Kidney capillary endothelial cell (primary cell): Measurements from ENCODE around the gene DCLK3.

Experiments used
- DNase-seq: peaks from one replicate; pipeline ENCODE4 v3.0.0-alpha.2; 2018; ENCODE audit warnings: low spot score

The DCLK3 gene, protein sequence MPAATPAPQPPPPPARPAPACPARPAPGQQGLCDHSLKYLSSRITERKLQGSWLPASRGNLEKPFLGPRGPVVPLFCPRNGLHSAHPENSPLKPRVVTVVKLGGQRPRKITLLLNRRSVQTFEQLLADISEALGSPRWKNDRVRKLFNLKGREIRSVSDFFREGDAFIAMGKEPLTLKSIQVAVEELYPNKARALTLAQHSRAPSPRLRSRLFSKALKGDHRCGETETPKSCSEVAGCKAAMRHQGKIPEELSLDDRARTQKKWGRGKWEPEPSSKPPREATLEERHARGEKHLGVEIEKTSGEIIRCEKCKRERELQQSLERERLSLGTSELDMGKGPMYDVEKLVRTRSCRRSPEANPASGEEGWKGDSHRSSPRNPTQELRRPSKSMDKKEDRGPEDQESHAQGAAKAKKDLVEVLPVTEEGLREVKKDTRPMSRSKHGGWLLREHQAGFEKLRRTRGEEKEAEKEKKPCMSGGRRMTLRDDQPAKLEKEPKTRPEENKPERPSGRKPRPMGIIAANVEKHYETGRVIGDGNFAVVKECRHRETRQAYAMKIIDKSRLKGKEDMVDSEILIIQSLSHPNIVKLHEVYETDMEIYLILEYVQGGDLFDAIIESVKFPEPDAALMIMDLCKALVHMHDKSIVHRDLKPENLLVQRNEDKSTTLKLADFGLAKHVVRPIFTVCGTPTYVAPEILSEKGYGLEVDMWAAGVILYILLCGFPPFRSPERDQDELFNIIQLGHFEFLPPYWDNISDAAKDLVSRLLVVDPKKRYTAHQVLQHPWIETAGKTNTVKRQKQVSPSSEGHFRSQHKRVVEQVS

DNA sequence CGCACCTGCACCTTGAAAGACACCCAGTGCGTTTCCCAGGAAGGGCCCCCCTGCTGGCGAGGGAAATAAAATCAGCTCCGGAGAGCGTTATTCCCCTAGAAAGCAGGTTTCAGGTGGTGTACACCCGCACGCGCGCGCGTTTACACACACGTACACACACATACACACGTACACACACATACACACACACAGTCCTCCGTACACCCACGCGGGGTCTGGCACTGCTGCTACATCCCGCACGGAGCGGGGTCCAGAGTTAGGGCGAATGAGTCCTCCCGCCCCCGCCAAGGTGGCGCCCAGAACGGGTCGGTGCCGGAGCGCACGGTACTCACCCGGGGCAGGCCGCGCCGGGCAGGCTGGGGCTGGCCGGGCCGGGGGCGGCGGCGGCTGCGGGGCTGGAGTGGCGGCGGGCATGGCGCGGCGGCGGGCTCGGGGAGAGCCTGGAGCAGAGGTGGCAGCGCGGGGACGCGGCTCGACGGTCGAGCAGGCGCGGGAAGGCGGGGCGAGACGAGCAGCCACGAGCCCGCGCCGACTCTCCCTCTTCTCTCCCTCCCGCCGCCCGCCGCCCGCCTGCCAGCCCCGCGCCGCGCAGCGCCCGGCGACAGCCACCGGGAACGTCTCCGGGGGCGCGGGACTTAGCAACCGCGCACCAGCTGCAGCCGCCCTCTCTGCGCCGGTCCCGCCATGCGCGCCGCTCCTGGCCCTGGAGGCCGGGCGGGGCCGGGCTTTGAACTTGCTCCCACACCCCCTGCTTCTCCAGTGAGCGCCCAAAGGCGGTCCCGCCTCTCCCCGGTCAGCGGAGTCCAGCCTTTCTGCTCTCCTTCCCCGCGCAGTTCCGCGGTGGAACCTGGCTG is at the start of gene DCLK3:
TSS of gene DCLK3 (minus strand) at position 704 of the 854 bp plus-strand sequence. CDS start at position 414, 290 bp downstream.
- DNase-seq = no peak

DNA sequence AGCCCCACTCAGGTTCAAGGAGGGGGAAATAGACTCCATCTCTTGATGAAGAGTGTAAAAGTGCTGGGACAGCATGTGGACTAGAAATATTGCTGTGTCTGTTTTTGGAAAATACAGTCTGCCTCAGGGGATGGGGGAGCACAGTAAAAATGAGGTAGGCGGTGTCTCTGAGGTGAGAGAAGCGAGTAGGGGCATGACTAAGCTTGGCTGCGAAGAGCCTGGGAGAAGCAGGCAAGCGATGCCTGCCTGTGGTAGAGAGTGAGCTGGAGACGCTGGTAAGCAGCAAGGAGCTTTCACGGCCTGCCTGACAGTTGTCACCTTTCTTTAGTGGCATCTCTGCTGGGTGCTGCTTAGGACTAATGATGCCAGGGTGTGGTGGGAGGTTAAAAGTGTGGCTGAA is 49.0 kb upstream of the DCLK3 start:
- no peak for DNase-seq

GRCh38 chr3:36812240-36812639 is 47.9 kb upstream of the DCLK3 start:
- no peak for DNase-seq

GRCh38 chr3:36811768-36812167 is 47.4 kb upstream of the DCLK3 start:
- DNase-seq = no peak

DNA sequence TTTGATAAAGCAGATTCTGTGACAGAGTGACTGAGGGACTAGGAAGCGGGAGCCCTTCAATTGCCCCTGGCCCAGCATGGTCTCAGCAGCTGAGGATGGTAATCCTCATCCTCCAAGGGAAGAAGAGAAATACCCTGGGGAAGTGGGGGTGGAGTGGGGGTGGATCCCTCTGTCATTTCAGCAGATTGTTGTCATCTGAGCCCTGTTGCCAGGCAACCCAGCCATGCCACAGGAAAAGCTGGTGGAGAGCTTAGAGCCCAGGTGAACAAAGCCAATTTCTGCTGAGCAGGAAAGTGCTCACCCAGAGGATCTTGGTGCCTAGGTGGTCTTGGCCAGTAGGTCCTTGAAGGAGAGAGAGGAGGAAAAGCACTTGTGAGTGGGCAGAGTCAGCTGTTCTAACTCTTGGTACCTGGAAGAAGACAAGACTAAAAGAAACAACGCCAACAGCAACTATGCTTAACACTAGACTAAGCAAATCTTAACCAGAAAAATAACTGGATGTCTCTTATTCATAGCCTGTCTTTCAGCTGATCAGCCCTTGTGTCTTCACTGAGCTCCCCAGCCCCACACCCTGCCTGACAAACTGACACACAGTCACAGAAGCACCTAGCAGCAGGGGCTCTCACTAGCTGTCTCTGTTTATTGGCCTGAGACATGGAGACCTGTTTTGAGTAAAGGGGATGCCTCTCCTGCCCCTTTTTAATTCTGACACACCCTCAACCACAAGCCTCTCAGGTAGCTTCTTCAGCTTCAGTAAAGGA is 40.1 kb upstream of the DCLK3 start:
- no peak for DNase-seq

- no peak for DNase-seq
Observed at GRCh38 chr3:36803091-36803791, 38.9 kb upstream of the DCLK3 start.

GRCh38 chr3:36800533-36801116 is 36.3 kb upstream of the DCLK3 start:
- no peak for DNase-seq

DNA sequence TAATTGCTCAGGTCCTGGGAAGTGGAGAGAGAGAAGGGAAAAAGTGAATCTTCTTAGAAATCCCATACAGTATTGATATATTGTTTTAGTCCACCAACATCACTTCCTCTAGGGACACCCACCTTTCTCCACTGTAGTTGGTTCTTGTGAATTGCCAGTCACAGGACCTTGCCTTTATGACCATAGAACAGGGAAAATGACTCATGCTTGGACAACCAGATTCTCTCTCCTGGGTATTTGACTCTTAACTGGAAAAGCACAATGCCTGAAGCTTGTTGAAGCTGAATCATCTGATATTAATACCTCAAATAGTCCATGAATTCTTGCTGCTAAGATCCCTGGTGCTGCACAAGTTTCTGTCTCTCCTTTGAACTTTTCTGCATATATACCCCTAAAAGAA is 32.5 kb upstream of the DCLK3 start:
- peak; percentile 92 for DNase-seq

GRCh38 chr3:36796161-36796560 is 31.8 kb upstream of the DCLK3 start:
- DNase-seq = no peak

DNA sequence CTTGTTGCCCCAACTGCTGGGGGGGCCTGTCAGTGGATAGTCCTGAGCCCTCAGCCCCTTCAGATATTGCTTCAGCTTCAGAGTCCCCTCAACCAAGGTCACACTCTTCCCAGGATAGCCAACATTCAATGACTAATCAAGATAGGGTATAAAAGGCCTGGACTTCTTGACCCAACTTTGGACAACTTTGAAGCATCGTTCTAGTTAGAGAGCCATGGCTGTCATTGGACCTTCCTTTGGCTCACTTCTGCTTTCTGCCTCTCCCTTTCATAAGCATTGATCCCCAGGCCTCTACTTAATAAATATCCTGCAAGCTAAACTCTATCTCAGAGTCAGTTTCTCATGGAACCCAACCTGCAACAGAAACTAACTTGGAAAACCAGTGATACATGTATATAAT is 31.3 kb upstream of the DCLK3 start:
- DNase-seq = no peak

GRCh38 chr3:36792342-36792741 is 28.0 kb upstream of the DCLK3 start:
- DNase-seq = peak; percentile 39

- DNase-seq = no peak
Observed at GRCh38 chr3:36790765-36791164, 26.4 kb upstream of the DCLK3 start.

- DNase-seq = no peak
Observed at GRCh38 chr3:36786921-36787890, 22.9 kb upstream of the DCLK3 start.

DNA sequence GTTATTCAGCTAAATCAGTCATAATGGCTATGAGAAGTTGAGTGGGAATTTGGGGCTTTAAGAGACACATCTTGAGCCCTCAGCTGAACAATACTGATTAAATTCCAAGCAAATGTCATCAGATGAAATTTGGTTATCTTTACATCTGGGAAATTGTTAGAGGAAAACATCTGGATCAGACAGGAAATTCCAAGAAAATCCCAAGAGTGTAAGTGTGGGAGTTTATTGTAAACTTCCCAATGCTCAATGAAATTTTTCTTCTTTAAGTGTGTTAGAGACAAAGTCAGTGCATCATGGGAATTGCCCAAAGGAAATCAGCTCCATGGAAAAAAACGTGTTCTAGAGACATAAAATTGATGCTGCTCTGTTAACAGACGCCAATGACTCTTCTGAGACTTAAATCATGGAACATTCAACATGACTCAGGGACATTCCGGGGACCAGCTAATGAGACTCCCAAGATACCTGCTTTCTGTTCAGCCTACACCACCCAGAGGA is 19.8 kb upstream of the DCLK3 start:
- peak; percentile 85 for DNase-seq

DNA sequence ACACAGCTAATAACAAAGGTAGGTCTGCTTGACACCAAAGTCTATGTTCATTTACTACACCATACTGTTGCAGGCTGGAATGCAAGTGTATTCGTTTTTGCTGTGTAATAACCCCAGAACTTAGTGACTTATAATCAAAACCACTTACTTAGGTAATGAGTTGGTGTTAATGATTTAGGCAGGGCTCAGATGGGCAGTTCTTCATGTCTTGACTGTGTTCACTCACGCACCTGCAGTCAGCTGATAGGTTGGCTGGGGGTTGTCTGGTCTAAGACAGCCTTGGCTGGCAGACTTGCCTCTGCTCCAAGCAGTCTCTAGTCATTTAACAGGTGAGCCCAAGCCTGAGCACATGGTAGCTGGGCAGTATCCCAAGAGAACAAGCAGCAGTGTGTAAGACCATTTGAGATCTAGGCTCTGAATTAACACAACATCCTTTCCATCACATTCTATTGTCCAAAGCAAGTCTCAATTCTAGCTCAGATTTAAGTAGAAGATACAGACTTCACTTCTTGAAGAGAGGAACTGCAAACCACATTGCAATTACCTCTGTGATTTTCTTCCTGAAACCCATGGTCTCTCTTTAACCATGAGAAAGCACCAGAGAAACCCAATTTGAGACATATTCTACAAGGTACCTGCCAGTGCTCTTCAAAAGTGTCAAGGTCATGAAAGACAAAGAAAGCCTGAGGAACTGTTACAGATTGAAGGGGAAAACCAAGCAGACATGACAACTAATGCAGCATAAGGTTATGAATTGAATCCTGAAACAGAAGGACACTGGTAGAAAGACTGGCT is 13.3 kb upstream of the DCLK3 start:
- DNase-seq = no peak

GRCh38 chr3:36776436-36776835 is 12.1 kb upstream of the DCLK3 start:
- no peak for DNase-seq

DNA sequence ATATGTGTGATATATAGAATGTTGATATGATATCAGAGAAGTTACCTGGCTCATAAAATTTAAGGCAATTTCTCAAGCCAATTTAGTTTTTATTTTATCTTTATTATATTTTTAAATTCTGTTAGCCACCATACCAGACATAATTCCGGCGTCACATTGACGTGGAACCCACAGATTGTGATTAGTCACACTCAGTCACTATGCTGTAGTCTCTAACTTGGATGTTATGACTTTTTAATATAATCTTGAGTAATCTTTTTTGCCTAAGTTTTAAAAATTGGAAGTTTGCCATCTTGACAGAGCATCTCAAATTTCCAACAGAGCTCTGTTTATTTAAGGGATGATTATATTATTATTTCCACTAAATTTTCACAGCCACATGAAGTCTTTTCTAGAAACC is 9.7 kb upstream of the DCLK3 start:
- DNase-seq = no peak

GRCh38 chr3:36771931-36772330 is 7.6 kb upstream of the DCLK3 start:
- DNase-seq = no peak
